GM12878 (cell line): ENCODE data around the gene CDCA5. TPM values are rescaled to one million over a fixed set of nuclear protein-coding genes. Genes with fewer than 3 reads are reported as not detected.

Experiments
- E2F8 ChIP-seq: fragments of 450-650 bp; IDR thresholded peaks from 2 replicates; pipeline ENCODE4 v1.6.1; 2018; ENCODE audit warnings: mild to moderate bottlenecking, low read depth, moderate library complexity; ENCODE audit not compliant: partially characterized antibody
- GATAD2B ChIP-seq: fragments of 450-650 bp; conservative IDR thresholded peaks from 2 replicates; pipeline ENCODE4 v1.6.1; 2017; ENCODE audit warnings: low read depth, mild to moderate bottlenecking, moderate library complexity
- IKZF1 ChIP-seq: fragments of 450-650 bp; conservative IDR thresholded peaks from 2 replicates; pipeline ENCODE4 v1.6.1; 2017; ENCODE audit warnings: antibody characterized with exemption, mild to moderate bottlenecking
- KAT2A ChIP-seq: conservative IDR thresholded peaks from 2 replicates; pipeline ENCODE4 v1.6.1; 2011; ENCODE audit warnings: low read depth, low read length; ENCODE audit not compliant: control insufficient read depth
- POLR2AphosphoS2 ChIP-seq: IDR thresholded peaks from 2 replicates; pipeline ENCODE4 v1.6.1; 2011; ENCODE audit warnings: low read depth, mild to moderate bottlenecking, low read length, improper control_type of control experiment, moderate library complexity
- TCF12 ChIP-seq: IDR thresholded peaks from 2 replicates; pipeline ENCODE4 v1.6.1; 2011; ENCODE audit warnings: low read depth, mild to moderate bottlenecking, low read length
- ZBTB11 ChIP-seq: fragments of 450-650 bp; formaldehyde crosslinking; IDR thresholded peaks from 2 replicates; pipeline ENCODE4 v1.5.0; 2022; ENCODE audit warnings: mild to moderate bottlenecking, missing genetic modification characterization
- polyA plus RNA-seq, 11 experiments: library from polyadenylated mRNA; depleted of rRNA in 4 of 11; unstranded in 6 of 11; stranded (reverse) in 5 of 11; fragments of >200 nt; fragmentation: Nextera tagmentation in 4 of 11; fragmentation: Illumina TruSeq in 1 of 11; extraction: Ambion mirVana in 4 of 11; extraction: Trizol in 1 of 11; gene quantifications; 1 replicate in 1 of 11; 2 replicates in 10 of 11; pipeline versions ENCODE4 v1.2.1 to v1.2.3, GENCODE V29; 2011 to 2016; ENCODE audit warnings: inconsistent platforms in 2 of 11, missing spikeins in 2 of 11, low read depth in 1 of 11
- total RNA-seq, 4 experiments: library from RNA; depleted of rRNA in 3 of 4; stranded (reverse); fragments of >200 nt in 3 of 4; fragmentation: Illumina TruSeq in 1 of 4; extraction: Trizol in 1 of 4; gene quantifications; 2 replicates each; pipeline versions ENCODE4 v1.2.1 to v1.2.3, GENCODE V29; 2013 to 2021
- TF ChIP-seq, protein P1 (sequence below): IDR thresholded peaks from 2 replicates; pipeline ENCODE4 v1.6.1; 2012; ENCODE audit warnings: low read depth, low read length, improper control_type of control experiment

CDCA5 gene
- total and polyA plus RNA-seq, 10 of the 15 experiments (the other 5 are each of a cell fraction or from before 2014, with no cell fraction given): 21.2 to 107 (median 64.9) TPM

GRCh38 chr11:65108469-65109123 is 24.8 kb upstream of the CDCA5 start (continued):
- TF ChIP-seq ZBTB11 (CRISPR knock-in tag) (no peak), GATAD2B (no peak), POLR2AphosphoS2 (no peak), KAT2A (no peak), IKZF1 (no peak), E2F8 (no peak), TCF12 (no peak)
- TF ChIP-seq, protein P1, sequence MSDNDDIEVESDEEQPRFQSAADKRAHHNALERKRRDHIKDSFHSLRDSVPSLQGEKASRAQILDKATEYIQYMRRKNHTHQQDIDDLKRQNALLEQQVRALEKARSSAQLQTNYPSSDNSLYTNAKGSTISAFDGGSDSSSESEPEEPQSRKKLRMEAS: no peak
- TF ChIP-seq, all 136 proteins: peak for 0
